ENCODE data around the gene PACSIN1.

Gene PACSIN1

GRCh38 chr6:34547701-34548644, 82.1 kb downstream of the PACSIN1 start:
- DNase-seq: no peak

- no peak for DNase-seq
Measured at GRCh38 chr6:34549026-34549803, 83.3 kb downstream of the PACSIN1 start.

- no peak for DNase-seq
Measured at GRCh38 chr6:34549804-34550202, 83.9 kb downstream of the PACSIN1 start.

- no peak for DNase-seq
Measured at GRCh38 chr6:34551720-34552119, 85.8 kb downstream of the PACSIN1 start.

- no peak for DNase-seq
Measured at GRCh38 chr6:34552620-34553019, 86.7 kb downstream of the PACSIN1 start.

GRCh38 chr6:34553146-34553545, 87.3 kb downstream of the PACSIN1 start:
- DNase-seq: no peak

- DNase-seq: no peak
Measured at GRCh38 chr6:34553750-34554149, 87.9 kb downstream of the PACSIN1 start.

- no peak for DNase-seq
Measured at GRCh38 chr6:34554291-34555006, 88.6 kb downstream of the PACSIN1 start.

GRCh38 chr6:34555007-34555322, 89.1 kb downstream of the PACSIN1 start:
- no peak for DNase-seq

- no peak for DNase-seq
Measured at GRCh38 chr6:34555328-34555727, 89.5 kb downstream of the PACSIN1 start.

GRCh38 chr6:34556031-34556471, 90.2 kb downstream of the PACSIN1 start, which contains the start of gene SPDEF:
SPDEF (minus strand) TSS chr6:34556329; CDS start chr6:34544455, 11,874 bp downstream.
- no peak for DNase-seq

GRCh38 chr6:34556493-34556892, 90.6 kb downstream of the PACSIN1 start:
- no peak for DNase-seq

- no peak for DNase-seq
Measured at GRCh38 chr6:34557228-34557627, 91.4 kb downstream of the PACSIN1 start.

GRCh38 chr6:34558172-34558714, 92.4 kb downstream of the PACSIN1 start:
- DNase-seq: no peak

- peak; percentile 29 for DNase-seq
Measured at GRCh38 chr6:34559651-34560365, 93.9 kb downstream of the PACSIN1 start.

GRCh38 chr6:34560366-34561226, 94.7 kb downstream of the PACSIN1 start:
- peak; percentile 90 for DNase-seq

- DNase-seq: no peak
Measured at GRCh38 chr6:34561227-34561530, 95.3 kb downstream of the PACSIN1 start.

- DNase-seq: no peak
Measured at GRCh38 chr6:34562350-34562749, 96.5 kb downstream of the PACSIN1 start.

GRCh38 chr6:34562861-34563512, 97.1 kb downstream of the PACSIN1 start:
- DNase-seq: no peak

GRCh38 chr6:34563513-34563870, 97.6 kb downstream of the PACSIN1 start:
- DNase-seq: no peak

GRCh38 chr6:34564181-34564580, 98.3 kb downstream of the PACSIN1 start:
- no peak for DNase-seq

Data from SHP77 treated with DMSO at 0.1 percent for 48 hours (cell line).